ENCODE data around the gene LILRB3.

- peak; percentile 14; the same call in 1 of the 2 replicates for TF ChIP-seq POLR2A (IDR thresholded peaks at IDR 0.05; ENCODE audit: low read depth, low read length)
- TF ChIP-seq CTCF (conservative IDR thresholded peaks at IDR 0.05; ENCODE audit: low read depth, low read length), result no peak
- TF ChIP-seq, protein P1, sequence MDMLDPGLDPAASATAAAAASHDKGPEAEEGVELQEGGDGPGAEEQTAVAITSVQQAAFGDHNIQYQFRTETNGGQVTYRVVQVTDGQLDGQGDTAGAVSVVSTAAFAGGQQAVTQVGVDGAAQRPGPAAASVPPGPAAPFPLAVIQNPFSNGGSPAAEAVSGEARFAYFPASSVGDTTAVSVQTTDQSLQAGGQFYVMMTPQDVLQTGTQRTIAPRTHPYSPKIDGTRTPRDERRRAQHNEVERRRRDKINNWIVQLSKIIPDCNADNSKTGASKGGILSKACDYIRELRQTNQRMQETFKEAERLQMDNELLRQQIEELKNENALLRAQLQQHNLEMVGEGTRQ (IDR thresholded peaks at IDR 0.05; ENCODE audit: low read depth, low read length), result no peak; the same call in 1 of the 2 replicates
- no peak for TF ChIP-seq MAFK (IDR thresholded peaks at IDR 0.05; ENCODE audit: low read depth, low read length)
- TF ChIP-seq CEBPB (IDR thresholded peaks at IDR 0.05; ENCODE audit: low read depth, low read length), result 0 out of 2 replicates have a peak, but pooled peaks have one; percentile 24
- TF ChIP-seq MAZ (IDR thresholded peaks at IDR 0.05; ENCODE audit: borderline replicate concordance, low read depth, low read length), result no peak; the same call in 1 of the 2 replicates
- TF ChIP-seq FOS (IDR thresholded peaks at IDR 0.05; ENCODE audit: low read depth, low read length), result no peak
- TF ChIP-seq SMC3 (IDR thresholded peaks at IDR 0.05; ENCODE audit: low read depth, low read length), result no peak
Measured at GRCh38 chr19:54190503-54191010, 32.2 kb downstream of the LILRB3 start.
